ENCODE data around the gene TAF10.
A peak's percentile ranks its signal among the peaks of the same experiment; 100 is the strongest.

TAF10 gene

DNA sequence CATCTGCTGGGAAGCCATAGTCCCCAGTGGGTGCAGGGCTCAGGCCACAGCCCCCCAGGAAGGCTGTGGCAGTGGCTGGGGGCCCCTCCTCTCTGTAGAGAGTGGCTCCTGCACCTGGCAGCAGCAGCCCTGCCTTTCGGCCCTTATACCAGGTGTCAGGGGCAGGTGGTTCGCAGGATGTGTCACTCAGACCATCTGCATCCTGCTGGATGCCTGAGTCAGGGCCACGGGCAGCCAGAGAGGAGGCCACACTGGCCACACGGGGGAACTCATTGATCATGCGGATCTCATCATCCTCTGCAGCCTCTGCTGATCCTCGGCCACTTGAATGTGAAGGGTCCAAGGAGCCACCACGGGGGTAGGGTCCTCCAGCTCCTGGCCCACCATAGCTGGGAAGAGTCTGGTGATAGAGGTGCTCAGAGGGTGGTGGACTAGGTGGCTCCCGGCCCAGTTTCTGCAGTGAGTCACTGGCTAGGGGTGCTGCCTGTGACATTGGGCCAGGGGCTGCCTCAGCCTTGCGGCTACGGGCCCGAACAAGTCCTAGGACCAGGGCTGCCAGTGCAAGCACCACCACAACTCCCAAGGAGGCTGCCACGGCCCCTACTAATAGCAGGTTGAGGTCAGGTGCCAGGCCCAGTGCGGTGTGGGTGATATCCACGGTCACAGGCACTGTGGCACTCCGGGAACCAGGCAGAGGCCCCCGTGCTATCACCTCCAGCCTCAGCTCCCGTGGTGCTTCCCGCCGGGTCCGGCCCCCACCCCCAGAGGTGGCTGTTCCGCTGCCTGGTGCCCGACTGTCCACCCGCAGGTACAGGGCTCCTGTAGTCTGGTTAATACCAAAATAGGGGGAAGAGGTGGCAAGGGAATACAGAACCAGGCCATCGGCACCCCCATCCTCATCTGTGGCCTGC is 10.5 kb upstream of the TAF10 start:
- DNase-seq (ENCODE audit: extremely low spot score): no peak
- TF ChIP-seq, protein P1, sequence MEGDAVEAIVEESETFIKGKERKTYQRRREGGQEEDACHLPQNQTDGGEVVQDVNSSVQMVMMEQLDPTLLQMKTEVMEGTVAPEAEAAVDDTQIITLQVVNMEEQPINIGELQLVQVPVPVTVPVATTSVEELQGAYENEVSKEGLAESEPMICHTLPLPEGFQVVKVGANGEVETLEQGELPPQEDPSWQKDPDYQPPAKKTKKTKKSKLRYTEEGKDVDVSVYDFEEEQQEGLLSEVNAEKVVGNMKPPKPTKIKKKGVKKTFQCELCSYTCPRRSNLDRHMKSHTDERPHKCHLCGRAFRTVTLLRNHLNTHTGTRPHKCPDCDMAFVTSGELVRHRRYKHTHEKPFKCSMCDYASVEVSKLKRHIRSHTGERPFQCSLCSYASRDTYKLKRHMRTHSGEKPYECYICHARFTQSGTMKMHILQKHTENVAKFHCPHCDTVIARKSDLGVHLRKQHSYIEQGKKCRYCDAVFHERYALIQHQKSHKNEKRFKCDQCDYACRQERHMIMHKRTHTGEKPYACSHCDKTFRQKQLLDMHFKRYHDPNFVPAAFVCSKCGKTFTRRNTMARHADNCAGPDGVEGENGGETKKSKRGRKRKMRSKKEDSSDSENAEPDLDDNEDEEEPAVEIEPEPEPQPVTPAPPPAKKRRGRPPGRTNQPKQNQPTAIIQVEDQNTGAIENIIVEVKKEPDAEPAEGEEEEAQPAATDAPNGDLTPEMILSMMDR (IDR thresholded peaks at IDR 0.05; ENCODE audit: control extremely low read depth, extremely low read depth, low read depth, missing control alignments): no peak
- POLR2A ChIA-PET: interaction anchor here (1.0 kb wide), 1 partner anchor 11 kb away, joined by 4 read pairs; the partner anchor contains the start of gene TAF10
- CTCF ChIA-PET: interaction anchor here (1.0 to 2.0 kb wide), 13 partner anchors 14 to 133 kb away, joined by 3 to 8 read pairs (median 4); partner anchors contain the start of gene MRPL17

DNA sequence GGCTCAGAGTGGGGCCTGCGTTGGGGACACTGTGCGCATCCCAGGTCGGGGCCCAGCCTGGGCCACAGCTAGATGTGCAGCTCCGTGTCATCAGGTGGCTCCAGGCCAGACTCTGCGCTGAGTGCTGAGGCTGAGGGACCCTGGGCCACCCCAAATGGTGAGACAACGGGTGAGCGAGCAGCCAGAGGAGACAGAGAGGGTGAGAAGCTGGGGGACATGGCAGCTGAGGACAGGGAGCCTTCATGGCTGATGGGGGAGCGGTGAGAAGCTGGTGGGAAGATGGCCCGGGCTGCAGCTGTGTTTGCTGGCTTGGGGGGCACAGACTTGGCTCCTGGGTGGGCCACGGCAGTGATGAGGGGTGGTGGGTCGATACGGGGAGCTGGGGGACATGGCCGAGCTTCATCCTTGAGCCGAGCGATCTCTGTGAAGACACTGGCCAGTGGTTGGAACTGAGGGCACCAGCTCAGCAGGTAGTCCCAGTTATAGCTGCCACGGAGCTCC is 9.7 kb upstream of the TAF10 start:
- no peak for DNase-seq (ENCODE audit: extremely low spot score)
- ChIA-PET POLR2A (no interaction called here), CTCF (interaction anchor here (1.1 to 2.0 kb wide), 10 partner anchors 9 to 133 kb away, joined by 3 to 7 read pairs (median 5); partner anchors contain the start of gene MRPL17)
- TF ChIP-seq, protein P1 (IDR thresholded peaks at IDR 0.05; ENCODE audit: control extremely low read depth, extremely low read depth, low read depth, missing control alignments): no peak

DNA sequence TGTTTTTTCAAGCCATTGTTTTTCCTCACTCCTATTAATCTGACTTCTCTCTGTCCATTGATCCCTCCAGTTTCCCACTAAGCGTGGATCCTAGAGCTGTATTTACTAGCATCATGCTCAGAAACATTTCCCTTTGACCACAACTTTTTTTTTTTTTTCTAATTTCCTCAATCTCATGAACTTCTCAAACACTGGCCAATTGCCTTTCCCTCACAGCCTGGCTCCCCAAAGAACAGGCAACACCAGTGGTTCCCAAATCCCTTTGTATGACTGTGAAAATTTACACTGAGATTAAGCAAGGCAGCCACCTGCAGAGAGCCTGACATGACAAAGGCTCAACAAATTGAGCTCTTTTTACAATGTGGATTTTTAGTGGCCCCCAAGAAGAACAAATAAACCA is 8.6 kb upstream of the TAF10 start:
- CTCF ChIA-PET: interaction anchor here (1.1 to 2.0 kb wide), 9 partner anchors 9 to 62 kb away, joined by 3 to 7 read pairs (median 5); partner anchors contain the start of genes MRPL17 and TAF10
- DNase-seq (ENCODE audit: extremely low spot score): no peak
- TF ChIP-seq, protein P1 (IDR thresholded peaks at IDR 0.05; ENCODE audit: control extremely low read depth, extremely low read depth, low read depth, missing control alignments): no peak
- POLR2A ChIA-PET: interaction anchor here (0.7 kb wide), 1 partner anchor 19 kb away, joined by 4 read pairs; no protein-coding TSS in a partner anchor

DNA sequence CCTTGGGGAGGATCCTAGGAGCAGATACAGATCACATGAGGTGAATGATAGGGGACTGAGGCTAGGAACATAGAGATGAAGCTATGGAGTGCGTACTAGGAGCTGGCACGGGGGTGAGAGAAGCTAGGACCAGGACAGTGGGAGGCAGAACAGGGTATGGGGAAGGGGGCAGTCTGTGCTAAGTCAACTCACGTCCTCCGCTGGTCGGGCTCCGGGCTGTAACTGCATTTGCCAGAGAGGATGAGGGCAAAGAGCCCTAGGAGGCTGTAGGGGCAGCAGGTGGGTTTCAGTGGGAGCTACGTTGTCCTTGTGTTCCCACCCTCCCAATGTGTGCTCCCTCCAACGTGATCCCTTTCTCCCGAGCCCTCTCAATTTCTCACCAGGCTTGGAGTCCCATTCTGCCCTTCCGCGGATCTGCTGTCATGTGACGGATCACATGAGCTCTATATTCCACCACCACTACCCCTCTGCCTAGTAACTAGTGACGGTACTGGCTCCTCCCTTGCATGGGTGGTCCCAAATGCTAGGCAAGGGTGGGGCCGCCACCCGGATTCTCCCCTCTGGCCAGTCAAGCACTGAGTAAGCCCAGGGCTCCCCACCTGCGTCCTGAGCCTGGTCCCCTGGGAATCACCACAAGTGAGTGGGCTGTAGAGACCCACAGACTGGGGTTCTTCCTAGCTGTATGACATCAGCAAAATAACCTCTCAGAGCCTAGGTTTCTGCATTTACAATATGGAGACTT is 7.2 kb upstream of the TAF10 start, which contains the start of gene TPP1:
Gene TPP1 (minus strand): TSS at position 419 of the 742 bp plus-strand sequence. CDS start 22 bp downstream, at position 397.
- TF ChIP-seq, protein P1 (IDR thresholded peaks at IDR 0.05; ENCODE audit: control extremely low read depth, extremely low read depth, low read depth, missing control alignments): no peak
- POLR2A ChIA-PET: interaction anchor here (0.6 to 2.6 kb wide), 7 partner anchors 15 to 143 kb away, joined by 3 to 12 read pairs (median 3); partner anchors contain the start of genes ARFIP2, ILK, MRPL17 and TIMM10B
- DNase-seq (ENCODE audit: extremely low spot score): peak; percentile 97
- CTCF ChIA-PET: interaction anchor here (1.1 to 2.9 kb wide), 16 partner anchors 8 to 118 kb away, joined by 3 to 20 read pairs (median 5); partner anchors contain the start of genes ILK, MRPL17 and RRP8

DNA sequence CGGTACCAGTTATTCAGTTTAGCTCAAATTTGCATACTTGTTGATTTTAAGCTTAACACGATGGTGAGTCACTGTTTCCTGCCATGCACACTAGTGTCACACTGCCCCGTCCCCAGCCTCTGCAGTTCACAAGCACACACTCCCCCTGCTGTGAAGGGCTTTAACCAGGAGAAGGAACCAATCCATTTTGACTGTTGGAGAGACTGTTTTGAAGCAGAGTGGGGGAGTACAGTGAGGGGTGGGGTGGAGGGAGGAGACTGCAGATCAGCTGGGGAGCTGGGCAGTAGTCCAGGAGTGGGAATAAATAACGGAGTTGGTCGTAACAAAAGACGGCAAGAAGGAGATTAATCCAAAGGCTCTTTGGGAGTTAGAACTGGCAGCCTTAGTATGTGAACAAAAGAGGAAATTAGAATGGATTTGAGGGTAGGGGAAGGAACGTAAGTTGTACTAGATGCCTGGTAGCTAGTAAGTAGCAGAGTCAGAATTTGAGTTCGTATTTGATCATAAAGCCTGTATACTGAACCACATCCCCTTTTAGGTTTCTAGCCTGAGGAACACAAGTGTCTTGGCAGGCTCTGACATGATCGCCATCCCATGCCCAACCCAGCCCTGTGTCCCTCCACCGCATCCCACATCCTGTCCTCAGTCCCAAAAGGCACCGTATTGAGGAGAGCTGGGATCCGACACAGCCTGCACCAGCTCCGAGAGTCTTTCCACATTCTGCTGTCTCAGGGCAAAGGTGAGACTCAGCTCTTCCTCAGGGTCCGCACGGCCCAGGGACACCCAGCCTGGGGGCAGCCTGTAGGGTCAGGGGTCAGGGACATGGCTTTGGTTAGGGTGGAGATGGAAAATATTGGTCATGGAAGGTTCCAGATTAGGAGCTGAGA is 6.3 kb upstream of the TAF10 start:
- TF ChIP-seq, protein P1 (IDR thresholded peaks at IDR 0.05; ENCODE audit: control extremely low read depth, extremely low read depth, low read depth, missing control alignments): no peak
- DNase-seq (ENCODE audit: extremely low spot score): peak; percentile 32
- CTCF ChIA-PET: interaction anchor here (1.1 to 2.9 kb wide), 17 partner anchors 9 to 239 kb away, joined by 3 to 20 read pairs (median 5); partner anchors contain the start of genes ILK, MRPL17 and RRP8
- POLR2A ChIA-PET: interaction anchor here (0.6 to 2.6 kb wide), 6 partner anchors 14 to 142 kb away, joined by 3 to 12 read pairs (median 4); partner anchors contain the start of genes ILK and MRPL17
